Endothelial cell of umbilical vein (primary cell): ENCODE data around the gene COL6A2. TPM values are rescaled to one million over a fixed set of nuclear protein-coding genes. Genes with fewer than 3 reads are reported as not detected.

Source experiments
- BruUV-seq: library from RNA; stranded (reverse); fragments of 400-500 nt; replicated peaks from 2 replicates; lab custom pipeline; 2021; lab: Mats Ljungman, UMichigan
- CTCF ChIA-PET: fragments of 300-600, 350-600 bp; sonication (Branson Sonifier 250); formaldehyde crosslinking; loops from one replicate; lab custom pipeline; 2021; ENCODE audit warnings: antibody characterized with exemption, inconsistent platforms; lab: Charles Lee
- POLR2A ChIA-PET: fragments of 300-600, 350-600 bp; sonication (Branson Sonifier 250); formaldehyde crosslinking; loops from one replicate; lab custom pipeline; 2021; ENCODE audit warnings: antibody characterized with exemption, inconsistent platforms; lab: Charles Lee
- DNase-seq: peaks from one replicate; pipeline ENCODE4 v3.0.0-alpha.2; 2011; ENCODE audit warnings: low read depth, low spot score
- FAIRE-seq: peaks from 2 replicates; lab custom pipeline; 2011; peaks lifted over from hg19 to GRCh38; lab: Jason Lieb, UNC
- H2AFZ ChIP-seq: 2 replicates; pipeline ENCODE4 v1.6.0; 2012; ENCODE audit warnings: low read depth, low read length, control low read depth, inconsistent platforms
- H3K27ac ChIP-seq: 2 replicates; pipeline ENCODE4 v1.5.1; 2011; ENCODE audit warnings: low read depth, mild to moderate bottlenecking, control low read depth, low read length, moderate library complexity; ENCODE audit not compliant: insufficient read depth
- H3K27me3 ChIP-seq, 2 experiments: 2 replicates each; pipeline versions ENCODE4 v1.6.0 to v1.6.1; 2011; ENCODE audit warnings: low read length in 2 of 2, mixed read lengths in 1 of 2; ENCODE audit not compliant: control insufficient read depth in 2 of 2, insufficient read depth in 2 of 2
- H3K36me3 ChIP-seq, 2 experiments: 2 replicates in 1 of 2; 3 replicates in 1 of 2; pipeline ENCODE4 v1.5.1; 2011; ENCODE audit warnings: low read length in 2 of 2, mild to moderate bottlenecking in 1 of 2, moderate library complexity in 1 of 2; ENCODE audit not compliant: control insufficient read depth in 2 of 2, insufficient read depth in 2 of 2; ENCODE audit errors: extremely low read depth in 1 of 2
- H3K4me1 ChIP-seq: 3 replicates; pipeline ENCODE4 v1.5.1; 2011; ENCODE audit warnings: mild to moderate bottlenecking, low read length; ENCODE audit not compliant: control insufficient read depth, insufficient read depth; ENCODE audit errors: extremely low read depth
- H3K4me2 ChIP-seq: 2 replicates; pipeline ENCODE4 v1.6.1; 2011; ENCODE audit warnings: low read length, control low read depth, mixed read lengths; ENCODE audit not compliant: insufficient read depth
- H3K4me3 ChIP-seq, 3 experiments: fragments of 200-600 bp in 1 of 3; sonication (generic), shearing (Covaris generic) in 1 of 3; replicated peaks in 1 of 3; 2 replicates each; pipeline ENCODE4 v1.5.1; 2011 to 2016; ENCODE audit warnings: control low read depth in 3 of 3, low read length in 3 of 3, mild to moderate bottlenecking in 2 of 3, inconsistent platforms in 1 of 3, low read depth in 1 of 3, moderate library complexity in 1 of 3; ENCODE audit not compliant: insufficient read depth in 1 of 3
- H3K79me2 ChIP-seq: 2 replicates; pipeline ENCODE4 v1.6.0; 2012; ENCODE audit warnings: low read length, inconsistent platforms; ENCODE audit not compliant: control insufficient read depth, insufficient read depth
- H3K9ac ChIP-seq: replicated peaks from 2 replicates; pipeline ENCODE3; 2011; ENCODE audit warnings: low read length, control low read depth; ENCODE audit not compliant: insufficient read depth; ENCODE audit errors: extremely low read depth
- H3K9me1 ChIP-seq: replicated peaks from 3 replicates; pipeline ENCODE4 v1.6.0; 2011; ENCODE audit warnings: mild to moderate bottlenecking, low read length; ENCODE audit not compliant: control insufficient read depth, insufficient read depth; ENCODE audit errors: extremely low read depth
- H3K9me3 ChIP-seq: replicated peaks from 2 replicates; pipeline ENCODE4 v1.5.1; 2012; ENCODE audit warnings: low read length, inconsistent platforms; ENCODE audit not compliant: control insufficient read depth, insufficient read depth
- H4K20me1 ChIP-seq: replicated peaks from 2 replicates; pipeline ENCODE3; 2011; ENCODE audit warnings: mild to moderate bottlenecking, low read length; ENCODE audit not compliant: control insufficient read depth, insufficient read depth; ENCODE audit errors: extremely low read depth
- EZH2 ChIP-seq: IDR thresholded peaks from 2 replicates; pipeline ENCODE4 v1.6.1; 2012; ENCODE audit warnings: borderline replicate concordance, low read depth, mild to moderate bottlenecking, moderate library complexity, low read length, inconsistent platforms; ENCODE audit not compliant: severe bottlenecking
- FOS ChIP-seq: IDR thresholded peaks from 2 replicates; pipeline ENCODE4 v1.6.1; 2011; ENCODE audit warnings: mild to moderate bottlenecking, low read length, moderate library complexity, borderline replicate concordance; ENCODE audit not compliant: insufficient read depth
- GATA2 ChIP-seq: IDR thresholded peaks from 2 replicates; pipeline ENCODE4 v1.7.0; 2011; ENCODE audit warnings: low read depth, mild to moderate bottlenecking, moderate library complexity, mixed read lengths, low read length; ENCODE audit not compliant: insufficient read length, insufficient read depth
- JUN ChIP-seq: IDR thresholded peaks from 2 replicates; pipeline ENCODE4 v1.6.1; 2011; ENCODE audit warnings: borderline replicate concordance, low read depth; ENCODE audit not compliant: insufficient read length, insufficient read depth
- MYC ChIP-seq: IDR thresholded peaks from one replicate; pipeline ENCODE4 v1.6.1; 2011; ENCODE audit warnings: mild to moderate bottlenecking, low read depth, low read length
- POLR2A ChIP-seq: IDR thresholded peaks from 2 replicates; pipeline ENCODE4 v1.6.1; 2012; ENCODE audit warnings: low read depth, mild to moderate bottlenecking, control low read depth, low read length
- POLR2AphosphoS5 ChIP-seq: IDR thresholded peaks from 2 replicates; pipeline ENCODE4 v1.6.1; 2012; ENCODE audit warnings: low read depth, mild to moderate bottlenecking, control low read depth, low read length, moderate library complexity; ENCODE audit not compliant: insufficient read depth
- dilution Hi-C: fragments of 300-500 bp; cut with MboI; formaldehyde crosslinking; loops from one replicate; pipeline ENCODE4 v1.15.0; 2019; ENCODE audit warnings: low sequenced_read_pairs; ENCODE audit not compliant: extremely low pct_ligation_motif_present
- intact Hi-C: fragments of 100-400 bp; cut with micrococcal nuclease; formaldehyde crosslinking; loops from one replicate; pipeline ENCODE4 v1.10.0; 2022
- polyA plus RNA-seq, 4 experiments: library from polyadenylated mRNA; depleted of rRNA in 3 of 4; stranded (reverse) in 3 of 4; unstranded in 1 of 4; fragments of >200 nt; gene quantifications; 2 replicates each; pipeline versions ENCODE4 v1.2.1 to v1.2.3, GENCODE V29; 2011 to 2012; ENCODE audit warnings: missing spikeins in 1 of 4
- total RNA-seq: library from RNA; stranded (reverse); gene quantifications from 2 replicates; pipeline ENCODE4 v1.2.3, GENCODE V29; 2021
- TF ChIP-seq, protein P1 (sequence below): IDR thresholded peaks from 2 replicates; pipeline ENCODE4 v1.6.1; 2011; ENCODE audit not compliant: insufficient read depth, insufficient read length
- TF ChIP-seq, protein P2 (sequence below), 2 donors: IDR thresholded peaks; 1 replicate in 1 of 2; 2 replicates in 1 of 2; pipeline ENCODE4 v1.5.1; 2011; ENCODE audit warnings: low read length in 2 of 2, mild to moderate bottlenecking in 2 of 2, moderate library complexity in 2 of 2, control low read depth in 1 of 2, inconsistent platforms in 1 of 2, low read depth in 1 of 2; ENCODE audit not compliant: insufficient read depth in 1 of 2; ENCODE audit errors: extremely low read depth in 1 of 2

Gene COL6A2
- total and polyA plus RNA-seq, 2 donors (not counting 3 experiments of a cell fraction or from before 2014, with no cell fraction given), result 3.4 to 6.1 TPM

- FAIRE-seq, result no peak
- no peaks in the 10 kb centered on the region for H3K27me3 ChIP-seq
- H3K79me2 ChIP-seq, result no peaks in the 10 kb centered on the region
- no peak overlapping the region for H2AFZ ChIP-seq
- no peak for TF ChIP-seq POLR2AphosphoS5
- TF ChIP-seq POLR2A, result no peak
- TF ChIP-seq FOS, result no peak
- TF ChIP-seq MYC, result no peak
- TF ChIP-seq, protein P1, sequence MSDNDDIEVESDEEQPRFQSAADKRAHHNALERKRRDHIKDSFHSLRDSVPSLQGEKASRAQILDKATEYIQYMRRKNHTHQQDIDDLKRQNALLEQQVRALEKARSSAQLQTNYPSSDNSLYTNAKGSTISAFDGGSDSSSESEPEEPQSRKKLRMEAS, result no peak
- H3K4me3 ChIP-seq, result no peak overlapping the region
- dilution Hi-C loops (no loop called here), intact Hi-C loops (no loop called here)
- ChIA-PET CTCF (interaction anchor here (0.9 to 1.3 kb wide), 2 partner anchors 22 to 43 kb away, joined by 3 read pairs; no protein-coding TSS in a partner anchor), POLR2A (no interaction called here)
- no peaks in the 10 kb centered on the region for H3K36me3 ChIP-seq
- H3K9ac ChIP-seq, result no peak overlapping the region
- no TSS peak for BruUV-seq
- H3K27ac ChIP-seq, result no peak overlapping the region
- no peaks in the 10 kb centered on the region for H3K4me1 ChIP-seq
- DNase-seq, result no peak
- no peaks in the 10 kb centered on the region for H3K9me3 ChIP-seq
- no peaks in the 10 kb centered on the region for H4K20me1 ChIP-seq
- H3K4me2 ChIP-seq, result no peak overlapping the region
- no peaks in the 10 kb centered on the region for H3K9me1 ChIP-seq
These were observed 67.2 kb downstream of the COL6A2 start for GRCh38 chr21:46165098-46165497.

- H3K27me3 ChIP-seq, result no peaks in the 10 kb centered on the region
- dilution Hi-C loops, result no loop called here
- H4K20me1 ChIP-seq, result no peaks in the 10 kb centered on the region
- no peak overlapping the region for H3K9ac ChIP-seq
- FAIRE-seq, result no peak
- CTCF ChIA-PET, result no interaction called here
- no peak overlapping the region for H3K4me2 ChIP-seq
- no peaks in the 10 kb centered on the region for H3K4me1 ChIP-seq
- no peaks in the 10 kb centered on the region for H3K36me3 ChIP-seq
- BruUV-seq, result no TSS peak
- H3K4me3 ChIP-seq, result no peak overlapping the region
- no peak for DNase-seq
- POLR2A ChIA-PET, result no interaction called here
- TF ChIP-seq FOS, result no peak
- TF ChIP-seq JUN, result no peak
- TF ChIP-seq, protein P2, sequence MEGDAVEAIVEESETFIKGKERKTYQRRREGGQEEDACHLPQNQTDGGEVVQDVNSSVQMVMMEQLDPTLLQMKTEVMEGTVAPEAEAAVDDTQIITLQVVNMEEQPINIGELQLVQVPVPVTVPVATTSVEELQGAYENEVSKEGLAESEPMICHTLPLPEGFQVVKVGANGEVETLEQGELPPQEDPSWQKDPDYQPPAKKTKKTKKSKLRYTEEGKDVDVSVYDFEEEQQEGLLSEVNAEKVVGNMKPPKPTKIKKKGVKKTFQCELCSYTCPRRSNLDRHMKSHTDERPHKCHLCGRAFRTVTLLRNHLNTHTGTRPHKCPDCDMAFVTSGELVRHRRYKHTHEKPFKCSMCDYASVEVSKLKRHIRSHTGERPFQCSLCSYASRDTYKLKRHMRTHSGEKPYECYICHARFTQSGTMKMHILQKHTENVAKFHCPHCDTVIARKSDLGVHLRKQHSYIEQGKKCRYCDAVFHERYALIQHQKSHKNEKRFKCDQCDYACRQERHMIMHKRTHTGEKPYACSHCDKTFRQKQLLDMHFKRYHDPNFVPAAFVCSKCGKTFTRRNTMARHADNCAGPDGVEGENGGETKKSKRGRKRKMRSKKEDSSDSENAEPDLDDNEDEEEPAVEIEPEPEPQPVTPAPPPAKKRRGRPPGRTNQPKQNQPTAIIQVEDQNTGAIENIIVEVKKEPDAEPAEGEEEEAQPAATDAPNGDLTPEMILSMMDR (IDR thresholded peaks at IDR 0.05; ENCODE audit: extremely low read depth in 1 of 2, insufficient read depth in 1 of 2, low read depth in 1 of 2, low read length in 2 of 2), result no peak
- TF ChIP-seq POLR2A, result no peak
- TF ChIP-seq EZH2, result no peak
- TF ChIP-seq GATA2, result no peak
- TF ChIP-seq, protein P1, result no peak
- H3K9me1 ChIP-seq, result no peaks in the 10 kb centered on the region
- intact Hi-C loops, result no loop called here
- no peak overlapping the region for H2AFZ ChIP-seq
- H3K27ac ChIP-seq, result no peak overlapping the region
- H3K79me2 ChIP-seq, result no peaks in the 10 kb centered on the region
- no peaks in the 10 kb centered on the region for H3K9me3 ChIP-seq
These were observed 70.3 kb downstream of the COL6A2 start for GRCh38 chr21:46168238-46168637.
